ENCODE measurements around the gene SP3.
"Not testable (repeated sequence)": the region's sequence is repeated elsewhere in the genome, so short reads cannot be mapped to it uniquely, and the experiment has no call there.

SP3 gene

DNA sequence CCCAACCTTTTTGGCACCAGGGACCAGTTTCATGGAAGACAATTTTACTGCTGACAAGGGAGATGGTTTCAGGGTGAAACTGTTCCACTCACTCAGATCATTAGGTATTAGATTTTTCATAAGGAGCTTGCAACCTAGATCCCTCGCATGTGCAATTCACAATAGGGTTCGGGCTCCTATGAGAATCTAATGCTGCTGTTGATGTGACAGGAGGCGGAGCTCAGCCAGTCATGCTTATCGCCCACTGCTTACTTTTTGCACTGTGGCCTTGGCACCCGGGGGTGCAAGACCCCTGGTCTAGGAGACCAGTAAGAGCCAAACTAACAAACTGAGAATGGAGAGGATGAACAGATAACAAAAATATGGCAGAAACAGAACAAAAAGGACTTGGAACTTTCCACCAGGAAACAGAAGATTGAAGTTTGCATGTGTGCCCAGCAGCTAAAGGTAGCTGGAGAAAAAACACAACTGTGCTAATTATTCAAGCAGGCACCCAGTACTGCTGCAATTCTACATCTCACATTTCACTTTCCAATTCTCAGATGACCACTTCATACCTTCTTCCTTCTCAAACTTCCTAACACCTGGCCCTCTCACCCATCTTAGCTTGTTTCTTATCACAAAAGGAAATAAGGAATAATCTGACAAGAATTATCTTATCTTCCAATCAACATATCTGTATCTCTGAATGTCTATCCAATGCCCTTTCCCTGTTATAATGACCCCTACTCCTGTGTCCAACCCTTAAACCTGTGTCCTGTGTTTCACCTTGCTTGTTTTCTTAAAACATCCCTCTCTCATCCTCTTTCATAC, 24.8 kb downstream of the SP3 start:
- no peak for DNase-seq

DNA sequence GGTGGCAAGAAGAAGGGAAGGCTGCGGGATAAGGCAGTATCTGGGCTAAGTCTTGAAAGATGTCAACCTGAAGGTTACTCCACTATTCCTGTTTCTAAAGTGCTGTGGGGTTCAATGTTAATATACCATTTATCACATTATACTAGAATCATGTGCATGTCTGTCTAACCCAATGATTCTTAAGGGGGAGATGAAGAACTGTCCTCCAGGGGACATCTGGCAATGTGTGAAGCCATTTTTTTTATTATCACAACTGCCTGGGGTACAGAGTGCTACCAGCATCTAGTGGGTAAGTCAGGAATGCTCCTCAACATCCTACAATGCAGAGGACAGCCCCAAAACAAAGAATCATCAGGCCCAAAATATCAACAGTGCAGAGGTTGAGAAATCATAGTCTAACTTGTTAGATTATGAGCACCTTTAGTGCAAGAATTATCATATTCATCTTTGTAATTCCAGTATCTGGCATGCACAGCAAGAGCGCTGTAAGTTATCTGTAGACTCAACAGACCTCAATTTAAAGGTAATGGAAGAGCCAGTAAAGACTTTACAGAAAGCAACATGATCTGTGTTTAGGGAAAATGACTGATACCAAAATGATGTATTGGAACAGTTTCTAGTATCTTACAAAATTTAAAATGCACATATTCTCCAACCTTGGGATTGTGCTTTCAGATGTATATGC, 26.3 kb downstream of the SP3 start:
- no peak for DNase-seq

DNA sequence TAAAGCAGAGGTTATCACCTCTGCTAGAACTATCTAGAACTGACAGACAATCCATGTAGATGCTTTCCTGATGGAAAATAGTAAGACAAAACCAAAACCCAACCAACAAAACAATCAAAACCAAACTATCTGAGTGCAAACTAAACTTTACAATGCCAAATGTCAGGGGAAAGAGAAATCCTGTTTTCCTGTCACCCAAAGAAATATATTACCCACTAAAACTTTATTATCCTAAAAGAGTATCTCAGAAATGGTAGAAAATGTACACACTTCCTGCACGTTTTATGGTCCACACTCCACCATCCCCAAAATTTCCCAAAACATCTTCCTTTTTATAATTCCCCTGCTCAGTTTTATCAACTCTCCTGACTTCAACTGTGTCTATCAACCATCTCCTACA, 29.9 kb downstream of the SP3 start:
- no peak for DNase-seq

DNA sequence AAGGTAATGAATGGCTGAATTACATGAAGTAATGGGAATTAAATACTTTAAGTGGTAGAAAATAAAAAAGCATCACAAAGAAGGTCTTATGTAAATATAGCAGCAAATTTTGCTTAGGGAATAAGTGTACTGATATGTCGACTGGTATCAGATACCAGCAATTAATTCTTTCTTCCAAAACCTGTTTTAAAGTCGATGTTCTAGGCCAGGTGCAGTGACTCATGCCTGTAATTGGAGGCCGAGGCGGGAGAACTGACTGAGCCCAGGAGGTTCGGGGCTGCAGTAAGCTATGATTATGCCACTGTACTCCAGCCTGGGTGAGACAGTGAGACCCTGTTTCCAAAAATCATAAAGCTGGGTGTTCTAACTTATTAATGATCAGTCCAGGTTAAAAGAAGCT, 30.3 kb downstream of the SP3 start:
- no peak for DNase-seq

DNA sequence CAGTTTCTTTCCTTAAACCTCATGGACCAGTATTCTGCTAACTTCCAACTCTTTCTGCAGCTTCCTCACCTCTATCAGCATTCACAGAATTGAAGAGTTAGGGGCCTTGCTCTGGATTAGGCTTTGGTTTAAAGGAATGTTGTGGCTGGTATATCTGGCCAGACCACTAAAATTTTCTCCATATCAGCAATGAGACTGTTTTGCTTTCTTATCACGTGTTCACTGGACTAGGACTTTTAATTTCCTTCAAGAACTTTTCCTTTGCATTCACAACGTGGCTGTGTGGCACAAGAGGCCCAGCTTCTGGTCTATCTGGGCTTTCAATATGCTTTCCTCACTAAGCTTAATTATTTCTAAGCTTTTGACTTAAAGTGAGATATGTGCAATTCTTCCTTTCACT, 33.4 kb downstream of the SP3 start:
- no peak for DNase-seq

DNA sequence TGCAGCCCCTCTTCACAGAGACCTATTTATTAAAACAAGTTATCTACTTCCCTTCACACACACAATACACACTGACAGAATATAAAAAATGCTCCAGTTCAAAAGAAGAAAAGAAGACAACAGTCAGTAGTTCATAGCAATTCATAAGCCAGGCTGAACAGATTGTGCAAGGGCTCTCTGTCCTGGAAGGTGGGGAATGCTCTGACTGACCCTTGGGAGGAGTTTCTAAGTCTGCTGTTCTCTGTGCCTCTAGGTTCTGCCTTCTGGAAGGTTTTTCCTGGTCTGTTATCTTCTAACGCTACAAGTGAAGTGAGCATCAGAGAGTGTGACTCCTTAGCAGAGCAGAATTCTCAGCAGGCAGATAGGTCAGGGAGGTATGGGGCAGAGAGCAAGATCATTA, 35.7 kb downstream of the SP3 start:
- no peak for DNase-seq

DNA sequence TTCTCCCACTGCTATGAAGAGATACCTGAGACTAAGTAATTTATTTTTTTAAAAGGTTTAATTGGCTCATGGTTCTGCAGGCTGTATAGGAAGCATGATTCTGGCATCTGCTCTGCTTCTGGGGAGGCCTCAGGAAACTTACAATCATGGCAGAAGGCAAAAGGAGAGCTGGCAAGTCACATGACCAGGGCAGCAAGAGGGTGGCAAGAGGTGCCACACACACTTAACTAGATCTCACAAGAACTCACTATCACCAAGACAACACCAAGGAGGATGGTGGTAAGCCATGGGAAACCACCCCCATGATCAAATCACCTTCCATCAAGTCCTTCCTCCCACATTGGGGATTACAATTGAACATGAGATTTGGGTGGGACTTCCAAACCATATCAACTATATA, 38.3 kb downstream of the SP3 start:
- no peak for DNase-seq

DNA sequence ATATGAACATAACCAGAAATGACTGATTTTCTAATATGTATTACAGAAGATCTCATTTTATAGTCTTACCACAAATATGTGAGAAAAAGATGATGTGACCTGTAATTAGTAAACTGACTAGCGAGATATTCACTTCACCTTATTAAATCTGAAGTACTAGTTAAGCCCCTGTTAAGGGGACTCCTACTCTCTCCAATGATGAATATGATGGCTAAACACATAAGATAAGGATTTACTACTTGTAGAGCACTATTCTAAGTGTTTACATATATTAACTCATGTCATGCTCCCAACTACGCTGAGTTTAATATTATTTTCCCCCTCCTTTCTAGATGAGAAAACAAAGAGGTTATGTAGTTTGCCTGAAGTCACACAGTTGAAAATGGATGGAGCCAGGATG, 40.9 kb downstream of the SP3 start:
- DNase-seq, result no peak

DNA sequence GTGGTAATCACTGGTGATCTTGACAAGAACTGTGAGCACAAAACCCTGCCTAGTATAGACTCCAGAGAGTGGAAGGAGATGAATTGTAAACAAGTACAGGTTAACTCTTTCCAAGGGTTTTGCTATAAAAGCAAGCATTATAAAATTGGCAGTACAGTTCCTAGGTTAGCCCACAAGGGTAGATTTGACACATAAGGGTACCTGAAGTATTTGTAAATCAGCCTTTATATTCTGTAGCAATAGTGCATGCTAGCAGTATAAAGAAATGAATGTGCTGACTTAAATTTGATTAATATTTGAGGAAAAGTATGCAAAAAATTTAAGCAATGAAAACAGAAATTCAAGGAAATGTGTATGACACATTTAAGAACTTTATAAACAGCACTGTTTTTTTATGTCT, 42.4 kb downstream of the SP3 start:
- no peak for DNase-seq

DNA sequence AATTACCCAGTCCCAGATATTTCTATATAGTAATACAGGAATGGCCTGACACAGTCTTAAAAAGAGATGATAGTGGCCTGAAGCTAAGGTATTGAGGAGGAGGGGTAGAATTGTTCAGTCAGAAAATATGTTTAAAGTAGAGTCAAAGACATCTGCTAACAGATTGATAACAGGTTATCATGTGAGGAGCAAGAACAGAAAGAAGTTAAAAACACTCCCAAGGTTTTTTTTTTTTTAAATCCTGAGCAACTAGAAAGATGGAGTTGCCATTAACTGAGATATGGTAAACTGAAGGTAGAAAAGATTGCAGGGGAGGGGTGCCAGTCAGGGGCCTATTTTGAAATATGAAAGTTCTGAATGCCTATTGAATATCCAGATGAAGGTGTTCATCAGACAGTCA, 43.1 kb downstream of the SP3 start:
- no peak for DNase-seq

DNA sequence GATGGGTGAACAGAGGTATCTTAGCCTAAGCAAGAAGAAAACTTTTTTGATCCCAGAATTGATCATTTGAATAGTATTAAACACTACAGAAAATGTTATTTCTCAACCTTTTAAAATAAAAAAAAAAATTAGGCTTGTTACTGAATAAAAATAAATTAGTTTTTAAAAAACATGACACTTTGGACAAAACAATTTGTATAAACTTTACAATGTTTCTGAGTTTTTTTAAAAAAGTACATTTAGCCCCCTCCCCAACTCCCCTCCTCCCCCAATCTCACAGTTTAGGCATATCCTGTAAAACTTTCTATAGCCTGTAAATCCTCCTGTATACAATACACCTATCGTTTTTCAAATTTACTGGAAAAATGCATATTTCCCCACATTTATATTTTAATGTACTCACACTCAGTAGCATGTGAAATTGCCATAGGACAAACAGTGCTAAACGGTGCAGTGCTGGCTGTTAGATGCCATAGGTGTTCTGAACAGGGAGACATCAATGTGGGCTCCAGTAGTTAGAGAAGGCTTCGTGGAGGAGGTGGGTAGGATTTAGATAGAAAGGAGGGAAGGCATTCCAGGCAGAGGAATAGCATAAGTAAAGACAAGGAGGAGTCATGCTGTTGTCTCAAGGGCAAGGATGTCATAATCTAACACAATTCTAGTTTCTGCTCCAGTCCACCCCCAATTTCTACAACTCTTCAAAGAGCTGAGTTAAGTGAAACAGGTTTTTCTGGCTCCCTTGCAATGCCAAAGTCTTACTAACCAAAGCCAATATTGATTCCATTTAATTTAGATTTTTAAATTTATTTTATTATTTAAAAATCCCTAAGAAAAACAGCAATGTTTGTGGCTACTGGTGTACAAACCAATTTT, 50.9 kb downstream of the SP3 start:
- no peak for DNase-seq

DNA sequence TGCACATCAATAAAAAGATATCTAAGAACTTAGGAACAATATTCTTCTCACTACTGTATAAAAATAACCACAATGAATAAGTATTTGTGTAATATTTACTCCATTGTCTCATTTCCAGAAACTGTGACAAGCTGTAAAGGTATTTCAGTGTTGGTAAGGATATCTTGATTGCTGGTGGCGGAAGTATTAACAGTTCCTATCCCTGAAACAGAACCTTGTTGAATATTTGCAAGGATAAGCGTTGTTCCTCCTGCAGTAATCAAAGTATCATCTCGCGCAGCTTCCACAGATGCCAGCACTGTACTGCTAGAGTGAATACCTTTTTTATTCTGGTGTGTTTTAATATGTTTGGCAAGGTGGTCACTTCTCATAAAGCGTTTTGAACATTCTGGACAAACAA, 55.3 kb downstream of the SP3 start:
- DNase-seq, result no peak

DNA sequence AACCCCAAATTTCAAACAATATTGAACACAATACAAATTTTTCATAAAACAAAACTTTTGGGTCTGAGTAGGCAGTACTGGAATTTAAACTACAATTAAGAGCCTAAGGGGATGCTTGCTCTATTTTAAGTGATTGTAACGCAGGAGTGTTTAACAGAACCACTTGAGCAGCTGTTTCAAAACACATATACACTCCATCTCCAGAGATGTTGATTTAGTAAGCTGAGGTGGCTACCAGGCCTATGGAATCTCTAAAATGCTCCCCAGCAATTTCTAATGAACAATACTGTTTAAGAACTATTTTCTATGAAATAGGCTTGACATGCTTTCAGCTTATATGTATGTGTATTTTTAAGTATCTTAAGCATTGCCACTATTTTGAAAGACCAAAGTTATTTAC, 58.5 kb downstream of the SP3 start:
- DNase-seq, result no peak

DNA sequence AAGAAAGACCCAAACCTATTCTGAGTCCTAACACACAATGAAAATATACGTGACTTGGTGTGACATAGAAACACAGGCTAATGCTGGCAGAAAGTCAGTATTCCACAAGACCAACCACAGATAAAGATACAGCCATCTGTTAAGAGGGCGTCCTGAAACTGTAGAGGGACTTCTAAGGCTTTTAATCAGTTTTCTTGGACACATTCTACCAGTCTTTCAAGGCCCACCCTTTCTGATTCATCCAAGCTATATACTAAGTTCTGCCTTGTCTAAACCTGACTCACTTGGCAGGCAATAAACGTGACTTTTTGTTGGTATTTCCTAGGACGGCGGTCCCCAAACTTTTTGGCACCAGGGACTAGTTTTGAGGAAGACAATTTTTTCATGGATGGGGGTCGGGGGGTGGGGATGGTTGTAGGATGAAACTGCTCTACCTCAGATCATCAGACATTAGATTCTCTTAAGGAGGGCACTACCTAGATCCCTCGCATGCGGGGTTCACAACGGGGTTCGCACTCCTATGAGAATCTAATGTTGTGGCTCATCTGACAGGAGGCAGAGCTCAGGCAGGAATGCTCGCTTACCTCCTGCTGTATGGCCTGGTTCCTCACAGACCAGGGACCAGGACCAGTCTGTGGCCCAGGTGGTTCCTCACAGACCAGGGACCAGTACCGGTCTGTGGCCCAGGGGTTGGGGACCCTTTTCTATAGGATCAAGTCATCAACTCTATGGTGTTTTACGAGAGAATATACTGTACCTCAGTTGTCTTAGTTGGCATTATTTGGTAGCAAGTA, 61.4 kb downstream of the SP3 start:
- no peak for DNase-seq

DNA sequence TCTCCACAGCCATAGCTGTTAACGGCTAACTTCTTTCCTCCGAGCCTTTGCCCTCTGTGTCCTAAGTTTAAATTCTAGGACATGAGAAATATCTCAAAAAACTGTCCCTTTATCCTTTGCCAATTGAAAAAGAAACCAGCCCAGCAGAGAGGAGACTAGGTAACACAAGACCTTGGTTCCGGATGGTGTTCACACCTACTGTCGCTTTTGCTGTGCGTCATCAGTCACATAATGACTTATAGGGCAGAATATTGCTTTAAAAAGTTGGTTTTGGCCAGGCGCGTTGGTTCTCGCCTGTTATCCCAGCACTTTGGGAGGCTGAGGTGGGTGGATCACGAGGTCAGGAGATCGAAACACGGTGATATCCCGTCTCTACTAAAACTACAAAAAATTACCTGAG, 66.2 kb downstream of the SP3 start:
- DNase-seq, result peak; percentile 21

DNA sequence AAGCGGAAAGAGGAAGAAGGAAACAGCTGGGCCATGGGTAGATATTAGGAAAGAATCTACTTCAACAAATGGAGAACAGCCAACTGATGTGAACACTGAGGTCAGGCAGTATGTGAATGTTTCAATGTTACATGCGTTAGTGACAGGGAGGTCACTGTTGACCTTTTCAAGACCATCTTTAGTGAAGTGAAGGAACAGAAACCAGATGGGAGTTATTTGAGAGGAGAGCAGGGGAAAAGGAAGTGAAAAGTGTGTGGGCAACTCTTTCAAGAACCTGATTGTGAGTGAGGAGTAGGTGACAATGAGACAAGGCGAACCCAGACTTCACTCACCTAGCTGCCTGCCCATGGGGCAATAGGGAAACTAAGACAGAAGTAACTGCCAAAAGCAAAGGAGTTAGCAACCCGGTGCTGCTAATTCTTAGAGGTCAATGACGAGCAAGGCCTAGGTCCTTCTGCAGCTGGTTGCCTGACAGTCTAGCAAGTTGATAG, 67.0 kb downstream of the SP3 start:
- no peak for DNase-seq

DNA sequence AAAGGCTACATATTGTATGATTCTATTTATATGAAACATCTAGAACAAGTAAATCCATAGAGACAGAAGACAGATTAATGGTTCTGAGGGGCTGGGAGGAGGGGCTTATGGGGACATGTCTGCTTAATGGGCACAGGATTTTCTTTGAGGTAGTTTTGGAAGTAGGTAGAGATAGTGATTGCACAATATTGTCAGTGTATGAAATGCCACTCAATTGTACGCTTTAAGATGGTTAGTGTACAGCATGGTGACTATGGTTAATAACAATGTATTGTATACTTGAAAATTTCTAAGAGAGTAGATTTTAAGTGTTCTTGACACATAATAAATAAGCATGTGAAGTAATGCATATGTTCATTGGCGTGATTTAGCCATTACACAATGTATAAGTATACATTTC, 68.4 kb downstream of the SP3 start:
- no peak for DNase-seq

DNA sequence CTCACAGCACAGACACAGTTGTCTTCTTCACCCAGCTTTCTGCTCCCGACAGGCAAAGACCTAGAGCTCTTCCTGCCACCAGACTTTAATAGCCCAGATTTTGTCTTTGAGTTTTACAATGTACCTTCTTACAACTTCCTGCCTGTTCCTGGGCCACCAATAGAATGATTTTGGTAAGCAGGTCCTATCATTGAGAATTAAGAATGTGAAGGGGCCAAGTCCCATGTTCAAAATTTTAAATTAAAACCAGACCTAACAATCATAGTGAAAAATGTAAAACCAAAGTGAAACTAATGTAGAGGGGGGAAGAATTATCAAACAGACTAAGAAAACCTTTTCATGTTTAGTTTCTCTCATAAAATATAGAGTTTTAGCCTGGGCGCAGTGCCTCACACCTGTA, 72.8 kb downstream of the SP3 start:
- DNase-seq, result no peak

DNA sequence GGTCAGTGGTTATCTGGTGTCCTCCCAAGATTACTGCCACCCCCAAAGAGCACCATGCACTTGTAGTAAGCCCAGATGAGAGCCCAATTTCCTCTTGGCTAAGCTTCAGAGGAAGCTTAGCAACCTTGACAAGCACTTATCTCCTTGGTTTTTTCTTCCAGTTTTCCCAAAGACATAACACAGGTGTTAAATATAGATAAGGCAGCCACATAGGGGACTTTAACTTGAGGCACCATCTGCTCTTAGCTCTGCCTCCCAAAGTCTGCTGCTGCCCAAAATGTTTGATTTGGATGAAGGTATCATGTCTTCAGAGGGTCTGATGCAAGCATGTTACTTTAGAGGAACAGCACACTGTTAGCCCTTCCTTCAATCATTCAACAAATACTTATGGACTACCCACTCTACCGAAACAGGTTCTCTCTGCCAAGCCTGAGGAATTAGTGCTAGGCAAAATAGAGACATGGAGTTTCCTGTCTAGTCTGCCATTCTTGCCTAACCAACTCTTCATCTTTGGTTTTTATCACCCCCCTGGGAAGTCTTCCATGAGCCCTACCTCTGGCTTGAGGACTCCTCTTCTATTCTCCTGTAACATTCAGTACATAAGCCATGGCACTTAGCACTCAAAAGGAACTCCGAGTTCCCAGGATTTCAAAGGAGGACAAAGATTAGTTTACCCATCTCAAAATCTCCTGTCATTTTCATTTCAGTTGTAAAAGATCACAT, 73.7 kb downstream of the SP3 start:
- no peak for DNase-seq

DNA sequence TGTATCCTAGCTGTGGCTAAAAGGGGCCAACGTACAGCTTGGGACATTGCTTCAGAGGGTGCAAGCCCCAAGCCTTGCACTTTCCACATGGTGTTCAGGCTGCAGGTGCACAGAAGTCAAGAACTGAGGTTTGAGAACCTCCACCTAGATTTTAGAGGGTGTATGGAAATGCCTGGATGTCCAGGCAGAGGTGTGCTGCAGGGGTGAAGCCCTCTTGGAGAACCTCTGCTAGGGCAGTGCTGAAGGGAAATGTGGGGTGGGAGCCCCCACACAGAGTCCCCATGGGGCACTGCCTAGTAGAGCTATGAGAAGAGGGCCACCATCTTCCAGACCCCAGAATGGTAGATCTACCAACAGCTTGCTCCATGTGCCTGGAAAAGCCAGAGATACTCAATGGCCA, 75.7 kb downstream of the SP3 start:
- not testable (repeated sequence) for DNase-seq

DNA sequence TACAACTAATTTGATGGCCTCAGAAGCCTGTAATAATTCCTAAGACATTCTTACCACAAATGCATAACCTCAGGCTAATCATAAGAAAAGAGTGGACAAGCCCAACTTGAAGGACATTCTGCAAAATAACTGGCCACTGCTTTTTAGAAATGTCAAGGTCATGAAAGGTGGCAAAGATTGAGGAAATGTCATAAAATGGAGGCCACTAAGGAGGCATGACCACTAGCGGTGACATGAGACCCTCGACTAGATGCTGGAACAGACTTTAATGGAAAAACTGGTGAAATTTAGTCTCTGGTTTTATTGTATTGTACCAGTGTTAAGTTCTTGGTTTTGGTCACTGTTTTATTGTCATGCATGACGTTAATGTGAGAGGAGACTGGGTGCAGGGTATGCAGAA, 78.6 kb downstream of the SP3 start:
- DNase-seq, result no peak
